Skeletal muscle satellite cell (primary cell): ENCODE measurements around the gene NLRC4.
"Not testable (repeated sequence)": the region's sequence is repeated elsewhere in the genome, so short reads cannot be mapped to it uniquely, and the experiment has no call there.

Experiments
- H3K27me3 ChIP-seq: 2 replicates; pipeline ENCODE4 v1.7.0; 2013; ENCODE audit warnings: low read length; ENCODE audit not compliant: control insufficient read depth, insufficient read depth
- H3K36me3 ChIP-seq: 2 replicates; pipeline ENCODE4 v1.7.0; 2013; ENCODE audit warnings: mild to moderate bottlenecking, control low read depth, low read length; ENCODE audit not compliant: insufficient read depth
- H3K4me1 ChIP-seq: 2 replicates; pipeline ENCODE4 v1.7.0; 2013; ENCODE audit warnings: low read length; ENCODE audit not compliant: control insufficient read depth, insufficient read depth
- H3K4me2 ChIP-seq: 2 replicates; pipeline ENCODE4 v1.7.0; 2013; ENCODE audit warnings: mild to moderate bottlenecking, low read length
- H3K4me3 ChIP-seq: 2 replicates; pipeline ENCODE4 v1.7.0; 2013; ENCODE audit warnings: low read length
- H3K9ac ChIP-seq: 2 replicates; pipeline ENCODE4 v1.7.0; 2013; ENCODE audit warnings: mild to moderate bottlenecking, low read depth, low read length, moderate library complexity
- H3K9me3 ChIP-seq: replicated peaks from 2 replicates; pipeline ENCODE4 v1.7.0; 2013; ENCODE audit warnings: mild to moderate bottlenecking, control low read depth, low read length

Gene NLRC4

GRCh38 chr2:32237996-32238395 is 26.7 kb downstream of the NLRC4 start:
- Histone ChIP-seq H3K9me3 (no peaks in the 10 kb centered on the region), H3K9ac (no peak overlapping the region), H3K36me3 (no peaks in the 10 kb centered on the region), H3K27me3 (no peaks in the 10 kb centered on the region), H3K4me1 (no peaks in the 10 kb centered on the region), H3K4me3 (no peak overlapping the region), H3K4me2 (no peak overlapping the region)

- Histone ChIP-seq H3K9ac (no peak overlapping the region), H3K9me3 (no peaks in the 10 kb centered on the region), H3K36me3 (no peaks in the 10 kb centered on the region), H3K4me3 (no peak overlapping the region), H3K27me3 (no peaks in the 10 kb centered on the region), H3K4me1 (no peaks in the 10 kb centered on the region), H3K4me2 (no peak overlapping the region)
Measured at GRCh38 chr2:32237488-32237887, 27.2 kb downstream of the NLRC4 start.

GRCh38 chr2:32235315-32235714 is 29.4 kb downstream of the NLRC4 start:
- no peak overlapping the region for H3K9ac ChIP-seq
- H3K4me2 ChIP-seq = no peak overlapping the region
- H3K36me3 ChIP-seq = no peaks in the 10 kb centered on the region
- no peaks in the 10 kb centered on the region for H3K9me3 ChIP-seq
- H3K4me3 ChIP-seq = no peak overlapping the region
- no peaks in the 10 kb centered on the region for H3K4me1 ChIP-seq
- no peaks in the 10 kb centered on the region for H3K27me3 ChIP-seq

GRCh38 chr2:32231959-32232358 is 32.7 kb downstream of the NLRC4 start:
- Histone ChIP-seq H3K27me3 (no peaks in the 10 kb centered on the region), H3K9me3 (no peaks in the 10 kb centered on the region), H3K4me1 (no peaks in the 10 kb centered on the region), H3K4me2 (no peak overlapping the region), H3K4me3 (no peak overlapping the region), H3K9ac (no peak overlapping the region), H3K36me3 (peaks cover 4% of the 10 kb centered on the region)

GRCh38 chr2:32229635-32230034 is 35.1 kb downstream of the NLRC4 start:
- H3K4me3 ChIP-seq = no peak overlapping the region
- H3K4me2 ChIP-seq = no peak overlapping the region
- no peaks in the 10 kb centered on the region for H3K27me3 ChIP-seq
- peaks cover 16% of the 10 kb centered on the region for H3K36me3 ChIP-seq
- H3K9me3 ChIP-seq = no peaks in the 10 kb centered on the region
- H3K4me1 ChIP-seq = no peaks in the 10 kb centered on the region
- H3K9ac ChIP-seq = no peak overlapping the region

- Histone ChIP-seq H3K4me1 (no peaks in the 10 kb centered on the region), H3K36me3 (peaks cover 16% of the 10 kb centered on the region), H3K4me3 (no peak overlapping the region)
Measured at GRCh38 chr2:32228181-32228580, 36.5 kb downstream of the NLRC4 start.

GRCh38 chr2:32227492-32227891 is 37.2 kb downstream of the NLRC4 start:
- H3K36me3 ChIP-seq = peaks cover 21% of the 10 kb centered on the region

More at GRCh38 chr2:32228181-32228580, 36.5 kb downstream of the NLRC4 start:
- no peak overlapping the region for H3K4me2 ChIP-seq
- H3K27me3 ChIP-seq = no peaks in the 10 kb centered on the region
- H3K9me3 ChIP-seq = no peaks in the 10 kb centered on the region
- no peak overlapping the region for H3K9ac ChIP-seq

GRCh38 chr2:32222966-32223365 is 41.7 kb downstream of the NLRC4 start:
- Histone ChIP-seq H3K4me3 (no peak overlapping the region), H3K27me3 (no peaks in the 10 kb centered on the region), H3K9ac (no peak overlapping the region), H3K9me3 (no peaks in the 10 kb centered on the region), H3K36me3 (peaks cover 31% of the 10 kb centered on the region), H3K4me1 (no peaks in the 10 kb centered on the region), H3K4me2 (no peak overlapping the region)

More at GRCh38 chr2:32227492-32227891, 37.2 kb downstream of the NLRC4 start:
- no peaks in the 10 kb centered on the region for H3K4me1 ChIP-seq
- H3K27me3 ChIP-seq = no peaks in the 10 kb centered on the region
- H3K4me2 ChIP-seq = no peak overlapping the region
- H3K9ac ChIP-seq = no peak overlapping the region
- H3K4me3 ChIP-seq = no peak overlapping the region
- H3K9me3 ChIP-seq = no peaks in the 10 kb centered on the region

- Histone ChIP-seq H3K9ac (no peak overlapping the region), H3K4me1 (no peaks in the 10 kb centered on the region), H3K4me2 (no peak overlapping the region), H3K9me3 (no peaks in the 10 kb centered on the region), H3K4me3 (no peak overlapping the region), H3K36me3 (peaks cover 21% of the 10 kb centered on the region), H3K27me3 (no peaks in the 10 kb centered on the region)
Measured at GRCh38 chr2:32220445-32220844, 44.2 kb downstream of the NLRC4 start.

GRCh38 chr2:32212295-32212694 is 52.4 kb downstream of the NLRC4 start:
- Histone ChIP-seq H3K36me3 (peaks cover 3% of the 10 kb centered on the region), H3K9ac (no peak overlapping the region), H3K9me3 (no peaks in the 10 kb centered on the region), H3K27me3 (no peaks in the 10 kb centered on the region), H3K4me2 (no peak overlapping the region), H3K4me1 (no peaks in the 10 kb centered on the region), H3K4me3 (no peak overlapping the region)

GRCh38 chr2:32210767-32211408 is 53.8 kb downstream of the NLRC4 start:
- peaks cover 3% of the 10 kb centered on the region for H3K36me3 ChIP-seq
- no peaks in the 10 kb centered on the region for H3K9me3 ChIP-seq
- no peaks in the 10 kb centered on the region for H3K4me1 ChIP-seq
- H3K4me3 ChIP-seq = no peak overlapping the region
- no peaks in the 10 kb centered on the region for H3K27me3 ChIP-seq
- H3K4me2 ChIP-seq = no peak overlapping the region
- H3K9ac ChIP-seq = no peak overlapping the region

- H3K4me1 ChIP-seq, H3K36me3 ChIP-seq, H3K4me3 ChIP-seq, H3K9ac ChIP-seq, H3K4me2 ChIP-seq, H3K27me3 ChIP-seq, H3K9me3 ChIP-seq: not testable (repeated sequence)
Measured at GRCh38 chr2:32203428-32203827, 61.3 kb downstream of the NLRC4 start.
